GM23338 (cell line): ENCODE results near the gene UNC5C. TPM values are rescaled to one million over a fixed set of nuclear protein-coding genes. Genes with fewer than 3 reads are reported as not detected.
A peak's percentile ranks its signal among the peaks of the same experiment; 100 is the strongest.

ENCODE experiments used
- ATAC-seq: fragments of 200-7000 bp; cut with Tn5 transposase; 3 replicates; pipeline ENCODE4 v1.9.1; 2020
- DNase-seq: peaks from one replicate; pipeline ENCODE4 v3.0.0-alpha.2; 2015; ENCODE audit warnings: low spot score
- H2AFZ ChIP-seq: fragments of 200-600 bp; sonication (generic); 2 replicates; pipeline ENCODE4 v1.8.0; 2016; ENCODE audit warnings: antibody characterized with exemption, mild to moderate bottlenecking, moderate library complexity
- H3F3A ChIP-seq: fragments of 200-600 bp; sonication (generic); replicated peaks from 2 replicates; pipeline ENCODE4 v1.8.0; 2017; ENCODE audit warnings: antibody characterized with exemption, mixed run types, low read depth
- H3K27ac ChIP-seq: fragments of 200-600 bp; sonication (generic); 2 replicates; pipeline ENCODE4 v1.6.1; 2016; ENCODE audit warnings: low read depth
- H3K27me3 ChIP-seq: fragments of 200-600 bp; sonication (generic); 2 replicates; pipeline ENCODE4 v1.8.0; 2016; ENCODE audit warnings: mild to moderate bottlenecking, mixed run types, moderate library complexity; ENCODE audit not compliant: insufficient read depth
- H3K36me3 ChIP-seq: fragments of 200-600 bp; sonication (generic); 2 replicates; pipeline ENCODE4 v1.8.0; 2016; ENCODE audit warnings: mild to moderate bottlenecking; ENCODE audit not compliant: insufficient read depth
- H3K4me1 ChIP-seq: fragments of 200-600 bp; sonication (generic); 2 replicates; pipeline ENCODE4 v1.8.0; 2016; ENCODE audit warnings: mild to moderate bottlenecking, moderate library complexity; ENCODE audit not compliant: insufficient read depth
- H3K4me2 ChIP-seq: fragments of 200-600 bp; sonication (generic); 2 replicates; pipeline ENCODE4 v1.7.1; 2017; ENCODE audit warnings: mixed run types
- H3K4me3 ChIP-seq: fragments of 200-600 bp; sonication (generic); 2 replicates; pipeline ENCODE4 v1.6.1; 2016; ENCODE audit warnings: mixed run types
- H3K79me2 ChIP-seq: fragments of 200-600 bp; sonication (generic); replicated peaks from 2 replicates; pipeline ENCODE4 v1.8.0; 2017; ENCODE audit warnings: mild to moderate bottlenecking; ENCODE audit not compliant: insufficient read depth
- H3K9me2 ChIP-seq: fragments of 200-600 bp; sonication (generic); 2 replicates; pipeline ENCODE4 v1.8.0; 2017; ENCODE audit not compliant: insufficient read depth
- H4K20me1 ChIP-seq: fragments of 200-600 bp; sonication (generic); replicated peaks from 2 replicates; pipeline ENCODE4 v1.8.0; 2017; ENCODE audit warnings: mild to moderate bottlenecking; ENCODE audit not compliant: insufficient read depth
- H3K27ac Mint-ChIP-seq: 2 replicates; pipeline ENCODE4 v1.8.0; 2020; ENCODE audit warnings: inconsistent platforms, mild to moderate bottlenecking, moderate library complexity, mixed read lengths
- H3K27me3 Mint-ChIP-seq: 3 replicates; pipeline ENCODE4 v1.8.0; 2022; ENCODE audit warnings: low read depth, mild to moderate bottlenecking, moderate library complexity, mixed read lengths, inconsistent platforms; ENCODE audit not compliant: insufficient read depth, poor library complexity
- H3K36me3 Mint-ChIP-seq: 3 replicates; pipeline ENCODE4 v1.8.0; 2021; ENCODE audit warnings: low read depth, mild to moderate bottlenecking, inconsistent platforms, moderate library complexity, mixed read lengths
- H3K4me1 Mint-ChIP-seq: 3 replicates; pipeline ENCODE4 v1.8.0; 2020; ENCODE audit warnings: mild to moderate bottlenecking, inconsistent platforms, mixed read lengths
- H3K4me3 Mint-ChIP-seq: 3 replicates; pipeline ENCODE4 v1.8.0; 2021; ENCODE audit warnings: moderate library complexity, mild to moderate bottlenecking, inconsistent platforms, mixed read lengths
- H3K9me3 Mint-ChIP-seq: 3 replicates; pipeline ENCODE4 v1.8.0; 2020; ENCODE audit warnings: moderate library complexity, mild to moderate bottlenecking, inconsistent platforms, mixed read lengths
- CREB1 ChIP-seq: fragments of 250-450 bp; sonication (Bioruptor Pico); IDR thresholded peaks from 2 replicates; pipeline ENCODE4 v1.5.0; 2020; ENCODE audit warnings: low read depth, mild to moderate bottlenecking, moderate library complexity
- ETS1 ChIP-seq: IDR thresholded peaks from 2 replicates; pipeline ENCODE4 v1.6.1; 2016; ENCODE audit warnings: antibody characterized with exemption
- EZH2 ChIP-seq: fragments of 200-600 bp; sonication (generic); IDR thresholded peaks from one replicate; pipeline ENCODE4 v1.8.0; 2017; ENCODE audit warnings: antibody characterized with exemption, mild to moderate bottlenecking, low read depth; ENCODE audit not compliant: unreplicated experiment
- EZH2phosphoT487 ChIP-seq: fragments of 200-600 bp; sonication (generic); IDR thresholded peaks from one replicate; pipeline ENCODE4 v1.8.1; 2018; ENCODE audit warnings: antibody characterized with exemption; ENCODE audit not compliant: unreplicated experiment
- JUNB ChIP-seq: IDR thresholded peaks from one replicate; pipeline ENCODE4 v1.6.1; 2016; ENCODE audit warnings: antibody characterized with exemption; ENCODE audit not compliant: unreplicated experiment
- NANOG ChIP-seq: IDR thresholded peaks from 2 replicates; pipeline ENCODE4 v1.6.1; 2016; ENCODE audit warnings: antibody characterized with exemption, borderline replicate concordance
- POLR2AphosphoS5 ChIP-seq: IDR thresholded peaks from 2 replicates; pipeline ENCODE4 v1.6.1; 2016; ENCODE audit warnings: antibody characterized with exemption, low read depth
- STAT1 ChIP-seq: IDR thresholded peaks from one replicate; pipeline ENCODE4 v1.6.1; 2016; ENCODE audit warnings: antibody characterized with exemption; ENCODE audit not compliant: unreplicated experiment
- ZNF114 ChIP-seq: fragments of 250-450 bp; sonication (Bioruptor Pico); IDR thresholded peaks from 2 replicates; pipeline ENCODE4 v1.5.0; 2020; ENCODE audit warnings: mild to moderate bottlenecking, moderate library complexity
- ZNF331 ChIP-seq: fragments of 250-450 bp; sonication (Bioruptor Pico); IDR thresholded peaks from 2 replicates; pipeline ENCODE4 v1.5.0; 2020; ENCODE audit warnings: low read depth, mild to moderate bottlenecking, moderate library complexity
- polyA plus RNA-seq: library from polyadenylated mRNA; unstranded; fragments of >200 nt; fragmentation: Nextera tagmentation; extraction: Ambion mirVana; gene quantifications from 2 replicates; pipeline ENCODE4 v1.2.1, GENCODE V29; 2016
- total RNA-seq: library from RNA; depleted of rRNA; stranded (reverse); fragments of >200 nt; shearing (Covaris generic); gene quantifications from 2 replicates; pipeline ENCODE4 v1.2.3, GENCODE V29; 2014
- TF ChIP-seq, protein P1 (sequence below): IDR thresholded peaks from one replicate; pipeline ENCODE4 v1.6.1; 2018; ENCODE audit warnings: antibody characterized with exemption; ENCODE audit not compliant: unreplicated experiment
- TF ChIP-seq, protein P2 (sequence below), 2 experiments: fragments of 200-600 bp in 1 of 2; sonication (generic) in 1 of 2; conservative IDR thresholded peaks; 2 replicates each; pipeline versions ENCODE4 v1.5.1 to v1.6.1; 2016 to 2017; ENCODE audit warnings: antibody characterized with exemption in 2 of 2, low read depth in 2 of 2, mild to moderate bottlenecking in 2 of 2, moderate library complexity in 1 of 2
- TF ChIP-seq, protein P3 (sequence below): fragments of 250-450 bp; sonication (Bioruptor Pico); IDR thresholded peaks from 2 replicates; pipeline ENCODE4 v1.5.0; 2020; ENCODE audit warnings: mild to moderate bottlenecking, moderate library complexity

UNC5C gene
- total and polyA plus RNA-seq, 2 experiments from 2014 or later, result 0.08 to 0.21 TPM

DNA sequence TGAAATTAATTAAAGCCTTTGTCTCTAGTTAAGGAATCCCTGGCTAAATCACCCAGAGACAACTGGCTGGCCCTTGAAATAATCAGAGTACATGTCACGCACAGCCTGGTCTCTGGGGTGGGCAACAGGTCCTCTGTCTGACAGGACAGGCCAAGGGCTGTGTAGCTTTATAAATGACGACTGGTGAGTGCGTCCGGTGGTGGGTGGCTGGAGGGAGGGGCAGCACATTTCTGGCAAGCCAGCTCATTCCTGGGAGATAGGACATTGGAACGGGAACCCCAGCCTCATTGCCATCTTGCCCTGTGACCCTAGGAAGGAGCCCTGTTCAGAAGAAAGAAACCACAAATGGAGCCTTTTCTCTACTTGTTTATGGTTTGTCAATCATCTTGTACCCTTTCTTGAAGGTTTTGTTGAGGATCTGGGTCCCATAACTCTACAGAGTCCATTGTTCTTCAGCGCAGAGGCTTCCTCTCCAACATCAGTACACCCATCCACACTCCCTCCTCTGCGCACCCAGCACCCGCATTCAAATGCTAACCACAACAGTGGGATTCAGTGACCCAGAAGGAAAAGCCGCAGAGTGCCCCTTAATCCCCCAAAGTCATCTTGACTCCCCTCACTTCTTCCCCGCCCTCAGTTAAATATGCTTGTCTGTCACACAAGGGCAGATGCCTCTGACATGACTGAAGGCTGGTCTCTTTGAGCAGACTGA, 368.1 kb downstream of the UNC5C start:
- TF ChIP-seq ZNF331 (CRISPR knock-in tag) (no peak), NANOG (no peak), STAT1 (no peak), EZH2phosphoT487 (no peak), JUNB (no peak), EZH2 (no peak), CREB1 (CRISPR knock-in tag) (no peak), ZNF114 (no peak), ETS1 (no peak), POLR2AphosphoS5 (no peak)
- TF ChIP-seq, protein P1, sequence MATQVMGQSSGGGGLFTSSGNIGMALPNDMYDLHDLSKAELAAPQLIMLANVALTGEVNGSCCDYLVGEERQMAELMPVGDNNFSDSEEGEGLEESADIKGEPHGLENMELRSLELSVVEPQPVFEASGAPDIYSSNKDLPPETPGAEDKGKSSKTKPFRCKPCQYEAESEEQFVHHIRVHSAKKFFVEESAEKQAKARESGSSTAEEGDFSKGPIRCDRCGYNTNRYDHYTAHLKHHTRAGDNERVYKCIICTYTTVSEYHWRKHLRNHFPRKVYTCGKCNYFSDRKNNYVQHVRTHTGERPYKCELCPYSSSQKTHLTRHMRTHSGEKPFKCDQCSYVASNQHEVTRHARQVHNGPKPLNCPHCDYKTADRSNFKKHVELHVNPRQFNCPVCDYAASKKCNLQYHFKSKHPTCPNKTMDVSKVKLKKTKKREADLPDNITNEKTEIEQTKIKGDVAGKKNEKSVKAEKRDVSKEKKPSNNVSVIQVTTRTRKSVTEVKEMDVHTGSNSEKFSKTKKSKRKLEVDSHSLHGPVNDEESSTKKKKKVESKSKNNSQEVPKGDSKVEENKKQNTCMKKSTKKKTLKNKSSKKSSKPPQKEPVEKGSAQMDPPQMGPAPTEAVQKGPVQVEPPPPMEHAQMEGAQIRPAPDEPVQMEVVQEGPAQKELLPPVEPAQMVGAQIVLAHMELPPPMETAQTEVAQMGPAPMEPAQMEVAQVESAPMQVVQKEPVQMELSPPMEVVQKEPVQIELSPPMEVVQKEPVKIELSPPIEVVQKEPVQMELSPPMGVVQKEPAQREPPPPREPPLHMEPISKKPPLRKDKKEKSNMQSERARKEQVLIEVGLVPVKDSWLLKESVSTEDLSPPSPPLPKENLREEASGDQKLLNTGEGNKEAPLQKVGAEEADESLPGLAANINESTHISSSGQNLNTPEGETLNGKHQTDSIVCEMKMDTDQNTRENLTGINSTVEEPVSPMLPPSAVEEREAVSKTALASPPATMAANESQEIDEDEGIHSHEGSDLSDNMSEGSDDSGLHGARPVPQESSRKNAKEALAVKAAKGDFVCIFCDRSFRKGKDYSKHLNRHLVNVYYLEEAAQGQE, result no peak
- TF ChIP-seq, protein P2, sequence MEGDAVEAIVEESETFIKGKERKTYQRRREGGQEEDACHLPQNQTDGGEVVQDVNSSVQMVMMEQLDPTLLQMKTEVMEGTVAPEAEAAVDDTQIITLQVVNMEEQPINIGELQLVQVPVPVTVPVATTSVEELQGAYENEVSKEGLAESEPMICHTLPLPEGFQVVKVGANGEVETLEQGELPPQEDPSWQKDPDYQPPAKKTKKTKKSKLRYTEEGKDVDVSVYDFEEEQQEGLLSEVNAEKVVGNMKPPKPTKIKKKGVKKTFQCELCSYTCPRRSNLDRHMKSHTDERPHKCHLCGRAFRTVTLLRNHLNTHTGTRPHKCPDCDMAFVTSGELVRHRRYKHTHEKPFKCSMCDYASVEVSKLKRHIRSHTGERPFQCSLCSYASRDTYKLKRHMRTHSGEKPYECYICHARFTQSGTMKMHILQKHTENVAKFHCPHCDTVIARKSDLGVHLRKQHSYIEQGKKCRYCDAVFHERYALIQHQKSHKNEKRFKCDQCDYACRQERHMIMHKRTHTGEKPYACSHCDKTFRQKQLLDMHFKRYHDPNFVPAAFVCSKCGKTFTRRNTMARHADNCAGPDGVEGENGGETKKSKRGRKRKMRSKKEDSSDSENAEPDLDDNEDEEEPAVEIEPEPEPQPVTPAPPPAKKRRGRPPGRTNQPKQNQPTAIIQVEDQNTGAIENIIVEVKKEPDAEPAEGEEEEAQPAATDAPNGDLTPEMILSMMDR (conservative IDR thresholded peaks at IDR 0.05; ENCODE audit: low read depth in 2 of 2), result no peak
- TF ChIP-seq, protein P3, sequence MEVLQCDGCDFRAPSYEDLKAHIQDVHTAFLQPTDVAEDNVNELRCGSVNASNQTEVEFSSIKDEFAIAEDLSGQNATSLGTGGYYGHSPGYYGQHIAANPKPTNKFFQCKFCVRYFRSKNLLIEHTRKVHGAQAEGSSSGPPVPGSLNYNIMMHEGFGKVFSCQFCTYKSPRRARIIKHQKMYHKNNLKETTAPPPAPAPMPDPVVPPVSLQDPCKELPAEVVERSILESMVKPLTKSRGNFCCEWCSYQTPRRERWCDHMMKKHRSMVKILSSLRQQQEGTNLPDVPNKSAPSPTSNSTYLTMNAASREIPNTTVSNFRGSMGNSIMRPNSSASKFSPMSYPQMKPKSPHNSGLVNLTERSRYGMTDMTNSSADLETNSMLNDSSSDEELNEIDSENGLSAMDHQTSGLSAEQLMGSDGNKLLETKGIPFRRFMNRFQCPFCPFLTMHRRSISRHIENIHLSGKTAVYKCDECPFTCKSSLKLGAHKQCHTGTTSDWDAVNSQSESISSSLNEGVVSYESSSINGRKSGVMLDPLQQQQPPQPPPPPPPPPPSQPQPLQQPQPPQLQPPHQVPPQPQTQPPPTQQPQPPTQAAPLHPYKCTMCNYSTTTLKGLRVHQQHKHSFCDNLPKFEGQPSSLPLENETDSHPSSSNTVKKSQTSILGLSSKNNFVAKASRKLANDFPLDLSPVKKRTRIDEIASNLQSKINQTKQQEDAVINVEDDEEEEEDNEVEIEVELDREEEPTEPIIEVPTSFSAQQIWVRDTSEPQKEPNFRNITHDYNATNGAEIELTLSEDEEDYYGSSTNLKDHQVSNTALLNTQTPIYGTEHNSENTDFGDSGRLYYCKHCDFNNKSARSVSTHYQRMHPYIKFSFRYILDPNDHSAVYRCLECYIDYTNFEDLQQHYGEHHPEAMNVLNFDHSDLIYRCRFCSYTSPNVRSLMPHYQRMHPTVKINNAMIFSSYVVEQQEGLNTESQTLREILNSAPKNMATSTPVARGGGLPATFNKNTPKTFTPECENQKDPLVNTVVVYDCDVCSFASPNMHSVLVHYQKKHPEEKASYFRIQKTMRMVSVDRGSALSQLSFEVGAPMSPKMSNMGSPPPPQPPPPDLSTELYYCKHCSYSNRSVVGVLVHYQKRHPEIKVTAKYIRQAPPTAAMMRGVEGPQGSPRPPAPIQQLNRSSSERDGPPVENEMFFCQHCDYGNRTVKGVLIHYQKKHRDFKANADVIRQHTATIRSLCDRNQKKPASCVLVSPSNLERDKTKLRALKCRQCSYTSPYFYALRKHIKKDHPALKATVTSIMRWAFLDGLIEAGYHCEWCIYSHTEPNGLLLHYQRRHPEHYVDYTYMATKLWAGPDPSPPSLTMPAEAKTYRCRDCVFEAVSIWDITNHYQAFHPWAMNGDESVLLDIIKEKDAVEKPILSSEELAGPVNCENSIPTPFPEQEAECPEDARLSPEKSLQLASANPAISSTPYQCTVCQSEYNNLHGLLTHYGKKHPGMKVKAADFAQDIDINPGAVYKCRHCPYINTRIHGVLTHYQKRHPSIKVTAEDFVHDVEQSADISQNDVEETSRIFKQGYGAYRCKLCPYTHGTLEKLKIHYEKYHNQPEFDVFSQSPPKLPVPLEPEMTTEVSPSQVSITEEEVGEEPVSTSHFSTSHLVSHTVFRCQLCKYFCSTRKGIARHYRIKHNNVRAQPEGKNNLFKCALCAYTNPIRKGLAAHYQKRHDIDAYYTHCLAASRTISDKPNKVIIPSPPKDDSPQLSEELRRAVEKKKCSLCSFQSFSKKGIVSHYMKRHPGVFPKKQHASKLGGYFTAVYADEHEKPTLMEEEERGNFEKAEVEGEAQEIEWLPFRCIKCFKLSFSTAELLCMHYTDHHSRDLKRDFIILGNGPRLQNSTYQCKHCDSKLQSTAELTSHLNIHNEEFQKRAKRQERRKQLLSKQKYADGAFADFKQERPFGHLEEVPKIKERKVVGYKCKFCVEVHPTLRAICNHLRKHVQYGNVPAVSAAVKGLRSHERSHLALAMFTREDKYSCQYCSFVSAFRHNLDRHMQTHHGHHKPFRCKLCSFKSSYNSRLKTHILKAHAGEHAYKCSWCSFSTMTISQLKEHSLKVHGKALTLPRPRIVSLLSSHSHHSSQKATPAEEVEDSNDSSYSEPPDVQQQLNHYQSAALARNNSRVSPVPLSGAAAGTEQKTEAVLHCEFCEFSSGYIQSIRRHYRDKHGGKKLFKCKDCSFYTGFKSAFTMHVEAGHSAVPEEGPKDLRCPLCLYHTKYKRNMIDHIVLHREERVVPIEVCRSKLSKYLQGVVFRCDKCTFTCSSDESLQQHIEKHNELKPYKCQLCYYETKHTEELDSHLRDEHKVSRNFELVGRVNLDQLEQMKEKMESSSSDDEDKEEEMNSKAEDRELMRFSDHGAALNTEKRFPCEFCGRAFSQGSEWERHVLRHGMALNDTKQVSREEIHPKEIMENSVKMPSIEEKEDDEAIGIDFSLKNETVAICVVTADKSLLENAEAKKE (CRISPR knock-in tag), result no peak
- Histone ChIP-seq H3K27ac (no peak overlapping the region), H3K9me2 (no peaks in the 10 kb centered on the region), H3K27me3 (no peaks in the 10 kb centered on the region), H3F3A (no peaks in the 10 kb centered on the region), H4K20me1 (no peaks in the 10 kb centered on the region), H3K79me2 (no peaks in the 10 kb centered on the region), H3K4me3 (0 out of 2 replicates have a peak overlapping the region, but pooled peaks have one; percentile 26), H3K36me3 (no peaks in the 10 kb centered on the region), H2AFZ (peak overlapping the region; percentile 59), H3K4me1 (peaks cover 12% of the 10 kb centered on the region), H3K4me2 (0 out of 2 replicates have a peak overlapping the region, but pooled peaks have one; percentile 60)
- H3K36me3 Mint-ChIP-seq, result peaks cover 18% of the 10 kb centered on the region
- H3K27ac Mint-ChIP-seq, result no peak overlapping the region
- DNase-seq (no peak), ATAC-seq (peak; percentile 73)
- peaks cover 18% of the 10 kb centered on the region for H3K4me1 Mint-ChIP-seq
- H3K4me3 Mint-ChIP-seq, result no peak overlapping the region
- peaks cover 10% of the 10 kb centered on the region for H3K27me3 Mint-ChIP-seq
- H3K9me3 Mint-ChIP-seq, result peaks cover 19% of the 10 kb centered on the region
